ENCODE measurements around the gene KRTAP10-1.
A peak's percentile ranks its signal among the peaks of the same experiment; 100 is the strongest.

The KRTAP10-1 gene

DNA sequence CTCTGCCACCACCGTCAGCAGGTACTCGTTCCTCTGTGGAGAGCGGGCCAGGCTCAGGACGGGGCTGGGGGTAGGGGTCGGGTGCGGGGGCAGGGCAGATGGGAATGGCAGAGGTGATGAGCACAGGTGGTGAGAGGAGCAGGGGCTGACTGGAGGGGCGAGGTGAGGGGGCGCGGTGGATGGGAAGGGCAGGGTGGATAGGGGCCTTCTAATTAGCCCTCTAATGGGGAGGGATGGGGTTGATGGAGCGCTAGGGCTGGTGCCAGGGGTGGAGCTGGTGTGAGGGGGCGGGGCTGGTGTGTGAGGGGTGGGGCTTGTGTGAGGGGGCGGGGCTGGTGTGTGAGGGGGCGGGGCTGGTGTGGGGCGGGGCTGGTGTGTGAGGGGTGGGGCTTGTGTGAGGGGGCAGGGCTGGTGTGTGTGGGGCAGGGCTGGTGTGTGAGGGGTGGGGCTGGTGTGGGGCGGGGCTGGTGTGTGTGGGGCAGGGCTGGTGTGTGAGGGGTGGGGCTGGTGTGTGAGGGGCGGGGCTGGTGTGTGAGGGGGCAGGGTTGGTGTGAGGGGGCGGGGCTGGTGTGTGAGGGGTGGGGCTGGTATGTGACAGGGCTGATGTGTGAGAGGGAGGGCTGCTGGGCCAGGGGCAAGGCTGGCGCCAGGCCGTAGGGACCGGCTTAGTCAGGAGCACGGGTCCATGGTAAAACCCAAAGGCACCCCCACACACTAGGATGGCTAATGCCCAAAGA lies 5.9 kb downstream of the KRTAP10-1 start:
- peak; percentile 38 for DNase-seq (ENCODE audit: extremely low spot score)
- TF ChIP-seq, protein P1, sequence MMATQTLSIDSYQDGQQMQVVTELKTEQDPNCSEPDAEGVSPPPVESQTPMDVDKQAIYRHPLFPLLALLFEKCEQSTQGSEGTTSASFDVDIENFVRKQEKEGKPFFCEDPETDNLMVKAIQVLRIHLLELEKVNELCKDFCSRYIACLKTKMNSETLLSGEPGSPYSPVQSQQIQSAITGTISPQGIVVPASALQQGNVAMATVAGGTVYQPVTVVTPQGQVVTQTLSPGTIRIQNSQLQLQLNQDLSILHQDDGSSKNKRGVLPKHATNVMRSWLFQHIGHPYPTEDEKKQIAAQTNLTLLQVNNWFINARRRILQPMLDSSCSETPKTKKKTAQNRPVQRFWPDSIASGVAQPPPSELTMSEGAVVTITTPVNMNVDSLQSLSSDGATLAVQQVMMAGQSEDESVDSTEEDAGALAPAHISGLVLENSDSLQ (IDR thresholded peaks at IDR 0.05) = no peak
- TF ChIP-seq SP1 (IDR thresholded peaks at IDR 0.05) = no peak
- TF ChIP-seq FOXK2 (IDR thresholded peaks at IDR 0.05) = no peak
- no peak for TF ChIP-seq BHLHE40 (IDR thresholded peaks at IDR 0.05; ENCODE audit: borderline replicate concordance)
- TF ChIP-seq NFRKB (IDR thresholded peaks at IDR 0.05) = no peak
- no peak for TF ChIP-seq ARNT (IDR thresholded peaks at IDR 0.05)
- TF ChIP-seq TARDBP (IDR thresholded peaks at IDR 0.05) = no peak
- no peak for TF ChIP-seq ELF4 (IDR thresholded peaks at IDR 0.05)
- no peak for TF ChIP-seq FOXA1 (IDR thresholded peaks at IDR 0.05)
- TF ChIP-seq LEF1 (IDR thresholded peaks at IDR 0.05; ENCODE audit: borderline replicate concordance) = no peak
- no peak for TF ChIP-seq CTBP1 (IDR thresholded peaks at IDR 0.05; ENCODE audit: borderline replicate concordance)
- TF ChIP-seq FOXM1 (IDR thresholded peaks at IDR 0.05; ENCODE audit: borderline replicate concordance) = no peak
- no peak for TF ChIP-seq SUZ12 (IDR thresholded peaks at IDR 0.05)
- no peak for TF ChIP-seq HDGF (IDR thresholded peaks at IDR 0.05; ENCODE audit: borderline replicate concordance)
- TF ChIP-seq ZNF384 (IDR thresholded peaks at IDR 0.05) = no peak
- no peak for TF ChIP-seq L3MBTL2 (conservative IDR thresholded peaks at IDR 0.05)
- ChIA-PET POLR2A (no interaction called here), CTCF (no interaction called here)

DNA sequence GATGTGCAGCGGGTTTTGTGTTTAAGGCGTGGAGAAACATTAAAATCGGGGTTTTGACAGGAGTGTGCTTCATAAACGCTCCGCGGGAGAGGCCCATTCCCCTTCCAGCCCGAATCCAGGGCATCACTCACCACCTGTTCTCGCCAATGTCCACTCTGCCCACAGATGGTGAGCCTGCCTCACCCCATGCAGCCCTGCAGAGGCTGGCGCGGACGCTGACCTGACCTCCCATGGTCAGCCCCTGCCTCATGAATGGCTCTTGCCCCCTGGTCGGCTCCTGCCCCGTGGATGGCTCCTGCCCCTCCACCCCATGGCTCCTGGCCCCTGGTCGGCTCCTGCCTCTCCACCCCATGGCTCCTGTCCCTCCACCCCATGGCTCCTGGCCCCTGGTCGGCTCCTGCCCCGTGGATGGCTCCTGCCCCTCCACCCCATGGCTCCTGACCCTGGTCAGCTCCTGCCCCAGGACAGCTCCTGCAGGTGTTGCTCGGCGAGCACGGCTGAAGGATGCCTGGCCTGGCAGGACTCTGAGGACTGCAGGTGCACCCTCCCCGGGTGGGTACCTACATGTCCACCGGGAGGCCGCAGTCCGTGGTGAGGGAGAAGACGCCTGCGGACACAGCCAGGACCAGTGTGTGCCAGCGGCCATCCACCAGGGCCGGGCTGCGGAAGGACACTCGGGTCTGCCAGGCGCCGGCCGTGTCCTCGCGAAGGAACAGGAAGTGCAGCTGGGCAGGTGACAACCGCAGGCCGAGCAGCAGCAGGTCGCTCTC lies 6.7 kb downstream of the KRTAP10-1 start:
- POLR2A ChIA-PET = no interaction called here
- TF ChIP-seq FOXA1 (IDR thresholded peaks at IDR 0.05) = no peak
- no peak for TF ChIP-seq TARDBP (IDR thresholded peaks at IDR 0.05)
- TF ChIP-seq, protein P1 (IDR thresholded peaks at IDR 0.05) = no peak
- TF ChIP-seq NFRKB (IDR thresholded peaks at IDR 0.05) = no peak
- TF ChIP-seq SP1 (IDR thresholded peaks at IDR 0.05) = no peak
- TF ChIP-seq CTBP1 (IDR thresholded peaks at IDR 0.05; ENCODE audit: borderline replicate concordance) = no peak
- CTCF ChIA-PET = no interaction called here
- no peak for DNase-seq (ENCODE audit: extremely low spot score)

DNA sequence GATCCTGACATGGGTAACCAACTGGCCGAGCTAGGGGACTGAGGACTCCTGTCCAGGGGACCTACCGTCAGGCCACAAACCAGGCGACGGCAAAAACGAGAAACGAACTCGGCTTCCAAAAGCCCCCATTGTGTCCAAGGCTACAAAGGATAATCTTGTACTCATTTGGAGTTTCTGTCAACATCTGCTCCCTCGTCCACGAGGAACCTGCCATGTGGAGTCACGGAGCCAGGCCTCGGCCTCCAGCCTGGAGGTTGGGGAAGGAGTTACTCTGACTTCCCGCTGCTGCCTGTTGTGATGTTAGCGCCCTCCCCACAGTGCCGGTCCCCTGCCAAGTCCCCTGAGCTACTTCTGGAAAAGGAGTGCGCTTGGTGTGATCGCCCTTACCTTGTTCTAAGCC lies 7.3 kb downstream of the KRTAP10-1 start:
- POLR2A ChIA-PET = no interaction called here
- TF ChIP-seq ARNT (IDR thresholded peaks at IDR 0.05) (no peak), FOXK2 (IDR thresholded peaks at IDR 0.05) (no peak), NFRKB (IDR thresholded peaks at IDR 0.05) (no peak), SUZ12 (IDR thresholded peaks at IDR 0.05) (no peak), L3MBTL2 (conservative IDR thresholded peaks at IDR 0.05) (no peak), HDGF (IDR thresholded peaks at IDR 0.05; ENCODE audit: borderline replicate concordance) (no peak), ELF4 (IDR thresholded peaks at IDR 0.05) (no peak), CTBP1 (IDR thresholded peaks at IDR 0.05; ENCODE audit: borderline replicate concordance) (no peak), FOXM1 (IDR thresholded peaks at IDR 0.05; ENCODE audit: borderline replicate concordance) (no peak), LEF1 (IDR thresholded peaks at IDR 0.05; ENCODE audit: borderline replicate concordance) (no peak), TARDBP (IDR thresholded peaks at IDR 0.05) (no peak), ZNF384 (IDR thresholded peaks at IDR 0.05) (no peak), SP1 (IDR thresholded peaks at IDR 0.05) (no peak)
- DNase-seq (ENCODE audit: extremely low spot score) = no peak
- CTCF ChIA-PET = no interaction called here

DNA sequence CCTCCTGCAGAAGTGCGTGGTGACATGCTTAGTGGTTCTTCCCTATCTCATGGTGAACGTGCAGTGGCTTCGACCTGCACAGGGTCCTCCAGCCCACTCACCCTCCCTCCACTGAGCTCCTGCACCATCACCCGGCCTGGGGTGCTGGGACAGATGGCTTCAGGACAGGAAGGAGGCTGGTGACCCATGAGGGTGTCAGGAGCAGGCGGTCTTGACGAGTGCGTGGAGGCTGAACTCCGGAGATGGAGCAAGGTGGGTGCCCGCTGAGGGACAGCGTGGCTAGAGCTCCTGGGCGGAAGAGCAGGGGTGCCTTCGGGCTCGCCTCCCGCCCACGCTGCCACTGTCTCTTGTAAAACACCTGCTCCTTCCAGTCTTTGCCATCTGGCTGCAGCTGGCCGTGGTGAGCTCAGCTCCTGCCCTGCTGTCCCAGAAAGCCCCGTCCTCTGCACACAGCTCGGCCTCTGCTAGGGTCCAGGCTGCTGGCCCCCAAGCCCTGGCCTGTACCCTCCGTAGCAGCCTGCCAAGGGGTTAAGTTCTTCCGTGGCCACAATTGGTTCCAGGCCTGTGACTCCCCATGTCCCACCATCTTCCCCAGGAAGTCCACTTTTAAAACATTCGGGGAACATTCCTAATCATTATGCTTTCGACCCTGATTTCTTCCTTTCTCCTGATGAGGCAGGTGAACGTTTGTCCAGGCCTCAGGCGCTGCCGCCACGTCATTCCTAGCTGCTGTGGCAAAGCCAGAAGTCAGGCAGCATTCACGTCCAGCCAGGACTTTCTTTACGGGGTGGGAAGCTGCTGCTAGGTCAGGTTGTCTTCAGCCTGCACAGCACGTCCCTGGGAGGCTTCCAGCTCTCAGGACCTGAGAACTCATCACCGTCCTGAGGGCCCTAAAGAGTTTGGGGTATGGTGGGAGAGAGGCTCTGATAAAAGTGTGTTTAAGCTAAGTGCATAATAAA lies 8.1 kb downstream of the KRTAP10-1 start:
- ChIA-PET POLR2A (no interaction called here), CTCF (no interaction called here)
- no peak for DNase-seq (ENCODE audit: extremely low spot score)
- no peak for TF ChIP-seq BHLHE40 (IDR thresholded peaks at IDR 0.05; ENCODE audit: borderline replicate concordance)
- TF ChIP-seq ELF4 (IDR thresholded peaks at IDR 0.05) = no peak
- no peak for TF ChIP-seq HDGF (IDR thresholded peaks at IDR 0.05; ENCODE audit: borderline replicate concordance)
- no peak for TF ChIP-seq FOXM1 (IDR thresholded peaks at IDR 0.05; ENCODE audit: borderline replicate concordance)
- TF ChIP-seq TARDBP (IDR thresholded peaks at IDR 0.05) = no peak
- no peak for TF ChIP-seq SP1 (IDR thresholded peaks at IDR 0.05)
- no peak for TF ChIP-seq L3MBTL2 (conservative IDR thresholded peaks at IDR 0.05)
- no peak for TF ChIP-seq CTBP1 (IDR thresholded peaks at IDR 0.05; ENCODE audit: borderline replicate concordance)
- no peak for TF ChIP-seq ZNF384 (IDR thresholded peaks at IDR 0.05)
- TF ChIP-seq ARNT (IDR thresholded peaks at IDR 0.05) = no peak
- no peak for TF ChIP-seq LEF1 (IDR thresholded peaks at IDR 0.05; ENCODE audit: borderline replicate concordance)
- TF ChIP-seq FOXA1 (IDR thresholded peaks at IDR 0.05) = no peak
- TF ChIP-seq FOXK2 (IDR thresholded peaks at IDR 0.05) = no peak
- no peak for TF ChIP-seq SUZ12 (IDR thresholded peaks at IDR 0.05)
- no peak for TF ChIP-seq NFRKB (IDR thresholded peaks at IDR 0.05)
- TF ChIP-seq, protein P1 (IDR thresholded peaks at IDR 0.05) = no peak

Measured in HEK293T (cell line).